Measurements from ENCODE around the gene ANLN. TPM values are rescaled to one million over a fixed set of nuclear protein-coding genes. Genes with fewer than 3 reads are reported as not detected.

ANLN gene
- polyA plus RNA-seq, 3 donors = 0.12 to 1.1 (median 0.25) TPM

DNA sequence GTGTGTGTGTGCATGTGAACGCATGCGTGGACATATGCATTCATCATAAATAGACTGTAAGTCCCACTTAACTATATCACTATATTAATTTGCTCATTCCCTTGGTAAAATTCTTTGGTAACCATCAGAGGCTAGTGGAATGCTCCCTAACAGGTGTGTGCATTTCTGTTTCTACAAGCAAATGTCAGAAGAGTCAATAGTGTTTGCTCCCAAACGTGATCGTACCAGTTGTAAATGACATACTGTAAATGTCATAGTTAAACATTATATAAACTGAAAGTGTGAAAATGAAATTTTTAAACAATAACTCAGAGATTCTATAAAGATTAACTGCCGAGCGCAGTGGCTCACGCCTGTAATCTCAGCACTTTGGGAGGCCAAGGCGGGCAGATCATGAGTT lies 94.6 kb downstream of the ANLN start:
- intact Hi-C loops (cut with micrococcal nuclease) = loop anchor here in 1 of 2 donors (10.0 kb wide), 1 partner anchor 721 kb away; no protein-coding TSS in a partner anchor
- Histone ChIP-seq H3K4me1 (ENCODE audit: control insufficient read depth in 1 of 2, insufficient read depth in 2 of 2, low read length in 2 of 2) (no peaks in the 10 kb centered on the region), H3K27ac (ENCODE audit: low read depth in 1 of 2, low read length in 2 of 2) (no peak overlapping the region), H3K9me3 (replicated peaks in 1 of 2; ENCODE audit: control insufficient read depth in 1 of 2, insufficient read depth in 1 of 2, low read length in 2 of 2) (peaks cover 0 to 1% of the 10 kb centered on the region in 2 donors), H4K20me1 (ENCODE audit: insufficient read depth, low read length) (no peaks in the 10 kb centered on the region), H3K4me3 (replicated peaks in 1 of 3; ENCODE audit: low read depth in 2 of 3, low read length in 3 of 3) (no peak overlapping the region), H2AFZ (ENCODE audit: insufficient read depth, low read depth, low read length, poor library complexity, severe bottlenecking) (no peak overlapping the region), H3K36me3 (replicated peaks in 1 of 2; ENCODE audit: control insufficient read depth in 1 of 2, insufficient read depth in 2 of 2, low read length in 2 of 2) (no peaks in the 10 kb centered on the region), H3K9ac (ENCODE audit: insufficient read depth, low read length, poor library complexity, severe bottlenecking) (no peak overlapping the region), H3K79me2 (ENCODE audit: insufficient read depth, low read length) (no peaks in the 10 kb centered on the region), H3K4me2 (replicated peaks; ENCODE audit: extremely low read depth, low read length, poor library complexity, severe bottlenecking) (no peak overlapping the region), H3K27me3 (ENCODE audit: control insufficient read depth in 2 of 2, insufficient read depth in 2 of 2, low read length in 2 of 2) (no peaks in the 10 kb centered on the region)
- Mint-ChIP-seq H3K27ac (no peak overlapping the region), H3K4me1 (no peaks in the 10 kb centered on the region), H3K36me3 (no peaks in the 10 kb centered on the region), H3K9me3 (peaks cover 3 to 15% (median 8%) of the 10 kb centered on the region in 7 donors), H3K27me3 (ENCODE audit: low read depth in 3 of 3) (peaks cover 0 to 3% (median 2%) of the 10 kb centered on the region in 3 donors), H3K4me3 (no peak overlapping the region)
- TF ChIP-seq, protein P1, sequence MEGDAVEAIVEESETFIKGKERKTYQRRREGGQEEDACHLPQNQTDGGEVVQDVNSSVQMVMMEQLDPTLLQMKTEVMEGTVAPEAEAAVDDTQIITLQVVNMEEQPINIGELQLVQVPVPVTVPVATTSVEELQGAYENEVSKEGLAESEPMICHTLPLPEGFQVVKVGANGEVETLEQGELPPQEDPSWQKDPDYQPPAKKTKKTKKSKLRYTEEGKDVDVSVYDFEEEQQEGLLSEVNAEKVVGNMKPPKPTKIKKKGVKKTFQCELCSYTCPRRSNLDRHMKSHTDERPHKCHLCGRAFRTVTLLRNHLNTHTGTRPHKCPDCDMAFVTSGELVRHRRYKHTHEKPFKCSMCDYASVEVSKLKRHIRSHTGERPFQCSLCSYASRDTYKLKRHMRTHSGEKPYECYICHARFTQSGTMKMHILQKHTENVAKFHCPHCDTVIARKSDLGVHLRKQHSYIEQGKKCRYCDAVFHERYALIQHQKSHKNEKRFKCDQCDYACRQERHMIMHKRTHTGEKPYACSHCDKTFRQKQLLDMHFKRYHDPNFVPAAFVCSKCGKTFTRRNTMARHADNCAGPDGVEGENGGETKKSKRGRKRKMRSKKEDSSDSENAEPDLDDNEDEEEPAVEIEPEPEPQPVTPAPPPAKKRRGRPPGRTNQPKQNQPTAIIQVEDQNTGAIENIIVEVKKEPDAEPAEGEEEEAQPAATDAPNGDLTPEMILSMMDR (IDR thresholded peaks at IDR 0.05) = no peak
- WGBS (ENCODE audit: insufficient coverage) = 100% methylated on average over 1 of the region's 8 CpGs
- no peak for DNase-seq

DNA sequence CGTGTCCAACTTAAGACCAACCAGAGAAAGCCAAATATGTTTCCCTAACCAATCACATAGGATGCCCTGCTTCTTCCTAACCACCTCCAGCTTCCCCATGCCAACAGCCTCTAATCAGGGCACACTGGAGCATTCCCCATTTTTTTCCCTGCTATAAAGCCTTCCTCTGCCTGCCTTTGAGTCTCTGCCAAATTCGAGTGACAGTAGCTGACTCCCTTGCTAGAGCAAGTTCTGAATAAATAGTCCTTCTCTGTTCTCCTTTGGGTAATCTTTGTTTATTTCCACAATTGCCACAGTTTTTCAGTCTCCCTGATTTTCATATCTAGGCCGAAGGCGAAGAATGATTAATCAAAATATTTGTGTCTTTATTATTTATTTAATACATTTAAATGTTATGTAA lies 96.7 kb downstream of the ANLN start:
- Histone ChIP-seq H3K27ac (ENCODE audit: low read depth in 1 of 2, low read length in 2 of 2) (no peak overlapping the region), H3K4me3 (replicated peaks in 1 of 3; ENCODE audit: low read depth in 2 of 3, low read length in 3 of 3) (no peak overlapping the region), H2AFZ (ENCODE audit: insufficient read depth, low read depth, low read length, poor library complexity, severe bottlenecking) (no peak overlapping the region), H3K9me3 (replicated peaks in 1 of 2; ENCODE audit: control insufficient read depth in 1 of 2, insufficient read depth in 1 of 2, low read length in 2 of 2) (no peaks in the 10 kb centered on the region), H4K20me1 (ENCODE audit: insufficient read depth, low read length) (no peaks in the 10 kb centered on the region), H3K4me1 (ENCODE audit: control insufficient read depth in 1 of 2, insufficient read depth in 2 of 2, low read length in 2 of 2) (no peaks in the 10 kb centered on the region), H3K27me3 (ENCODE audit: control insufficient read depth in 2 of 2, insufficient read depth in 2 of 2, low read length in 2 of 2) (no peaks in the 10 kb centered on the region), H3K79me2 (ENCODE audit: insufficient read depth, low read length) (no peaks in the 10 kb centered on the region), H3K4me2 (replicated peaks; ENCODE audit: extremely low read depth, low read length, poor library complexity, severe bottlenecking) (no peak overlapping the region), H3K9ac (ENCODE audit: insufficient read depth, low read length, poor library complexity, severe bottlenecking) (no peak overlapping the region), H3K36me3 (replicated peaks in 1 of 2; ENCODE audit: control insufficient read depth in 1 of 2, insufficient read depth in 2 of 2, low read length in 2 of 2) (no peaks in the 10 kb centered on the region)
- TF ChIP-seq, protein P1 (IDR thresholded peaks at IDR 0.05) = no peak
- no peaks in the 10 kb centered on the region for H3K4me1 Mint-ChIP-seq
- peaks cover 0 to 10% (median 2%) of the 10 kb centered on the region in 7 donors for H3K9me3 Mint-ChIP-seq
- H3K27me3 Mint-ChIP-seq (ENCODE audit: low read depth in 3 of 3) = peaks cover 0 to 3% (median 2%) of the 10 kb centered on the region in 3 donors
- H3K36me3 Mint-ChIP-seq = no peaks in the 10 kb centered on the region
- DNase-seq = no peak
- 92% methylated on average over 2 of the region's 4 CpGs for WGBS (ENCODE audit: insufficient coverage)
- H3K27ac Mint-ChIP-seq = no peak overlapping the region
- no peak overlapping the region for H3K4me3 Mint-ChIP-seq
- intact Hi-C loops (cut with micrococcal nuclease) = loop anchor here (5.0 to 10.0 kb wide), 3 partner anchors 691 to 718 kb away; no protein-coding TSS in a partner anchor

Measured in CD14-positive monocyte (primary cell).